Heart left ventricle (tissue), 16 donors: ENCODE measurements around the gene DUSP10. TPM values are rescaled to one million over a fixed set of nuclear protein-coding genes. Genes with fewer than 3 reads are reported as not detected.

Source experiments
- ATAC-seq, 4 donors: fragments of 200-7000 bp; cut with Tn5 transposase; one replicate each; pipeline ENCODE4 v1.9.1; 2020 to 2022; ENCODE audit warnings: moderate library complexity in 4 of 4, mild to moderate bottlenecking in 3 of 4, moderate number of reproducible peaks in 1 of 4
- DNase-seq, 5 donors: peaks; one replicate each; pipeline ENCODE4 v3.0.0-alpha.2; 2020
- H3K27ac ChIP-seq, 12 donors: fragments of 200-600 bp; sonication (generic) in 4 of 12; one replicate each; pipeline versions ENCODE4 v1.5.0 to v1.8.0; 2016 to 2022; ENCODE audit warnings: mild to moderate bottlenecking in 2 of 12
- H3K27me3 ChIP-seq, 9 donors: fragments of 200-600 bp; sonication (generic) in 2 of 9; one replicate each; pipeline versions ENCODE4 v1.5.1 to v1.8.0; 2016 to 2022; ENCODE audit warnings: mild to moderate bottlenecking in 3 of 9
- H3K36me3 ChIP-seq, 9 donors: fragments of 200-600 bp; sonication (generic) in 2 of 9; one replicate each; pipeline versions ENCODE4 v1.5.0 to v1.8.0; 2018 to 2022; ENCODE audit warnings: mild to moderate bottlenecking in 2 of 9
- H3K4me1 ChIP-seq, 12 donors: fragments of 200-600 bp; sonication (generic) in 4 of 12; one replicate each; pipeline versions ENCODE4 v1.5.0 to v1.8.0; 2016 to 2022; ENCODE audit warnings: mild to moderate bottlenecking in 3 of 12
- H3K4me3 ChIP-seq, 12 donors: fragments of 200-600 bp; sonication (generic) in 4 of 12; one replicate each; pipeline versions ENCODE4 v1.5.0 to v1.8.0; 2017 to 2022; ENCODE audit warnings: mild to moderate bottlenecking in 9 of 12, moderate library complexity in 4 of 12
- H3K9me3 ChIP-seq, 12 donors: fragments of 200-600 bp; sonication (generic) in 4 of 12; one replicate each; pipeline versions ENCODE4 v1.5.0 to v1.8.0; 2016 to 2022; ENCODE audit warnings: mild to moderate bottlenecking in 1 of 12
- CTCF ChIP-seq, 12 donors: fragments of 200-600 bp; sonication (generic) in 4 of 12; IDR thresholded peaks; one replicate each; pipeline versions ENCODE4 v1.5.0 to v1.8.0; 2018 to 2022; ENCODE audit warnings: antibody characterized with exemption in 12 of 12, mild to moderate bottlenecking in 5 of 12
- POLR2A ChIP-seq, 2 donors: fragments of 450-650 bp; IDR thresholded peaks; one replicate each; pipeline ENCODE4 v1.6.1; 2017; ENCODE audit warnings: antibody characterized with exemption in 2 of 2, mild to moderate bottlenecking in 2 of 2, moderate library complexity in 2 of 2
- WGBS, 4 donors: extraction: QIAGEN DNeasy Blood & Tissue Kit in 2 of 4; methylation state at CpG; one replicate each; pipeline versions ENCODE4 v1.1.5 to v1.1.7; 2013 to 2018; 5-methylcytosine and 5-hydroxymethylcytosine counted together
- intact Hi-C, 10 donors: fragments of 100-400 bp; cut with DNase I; formaldehyde crosslinking; loops; one replicate each; pipeline versions ENCODE4 v1.11.1 to v1.14.2; 2022
- polyA plus RNA-seq, 2 donors: library from polyadenylated mRNA; stranded (reverse); fragments of 200-250 nt; gene quantifications; one replicate each; pipeline ENCODE4 v1.2.3, GENCODE V29; 2013
- total RNA-seq, 9 donors: library from RNA; depleted of rRNA in 2 of 9; stranded (reverse); fragments of >200 nt in 2 of 9; fragmentation: NEBNext Ultra II Directional in 3 of 9; extraction: Animal tissue kit (Norgen Biotek cat#: 25700) in 3 of 9; gene quantifications; one replicate each; pipeline versions ENCODE4 v1.1.0 to v1.2.4, GENCODE V29; 2016 to 2023
- donor health status: ischemic (EF 13 %, LVEDD 7.1; RV severe dilation, severe dysfunction).
- donor health status: healthy with polysubstance abuse.
- donor health status: DM: no; HTN: yes; CAD: no.
- donor health status: DM: no; HTN: no; CAD: no.
- donor health status: ischemic (EF 25% LVEDD 6.9; RV normal size, moderate dysfunction).
- donor health status: ischemic (EF 25% LVEDD 5.7; RV mildly dilated, moderate dysfunction).
- donor health status: healthy.
- donor health status: DM: yes; HTN: yes; CAD: no.
- donor health status: ischemic (EF 35%, LVEDD 5.7; RV mildly dilated, moderate dysfunction).
- donor health status: nonischemic (EF 11% LVEDD 7.7; RV severe dilation, severe dysfunction).
- donor health status: DM: yes; HTN: yes; CAD: no.
- donor health status: PGD.
- donor health status: ischemic (EF 29% LVEDD 5.4; RV normal size, mild dysfunction).
- donor health status: nonischemic (EF 23%, LVEDD 6.1; RV moderate dilation, normal function).

DUSP10 gene
- total and polyA plus RNA-seq, 11 donors: 2.2 to 7.1 (median 3.9) TPM

DNA sequence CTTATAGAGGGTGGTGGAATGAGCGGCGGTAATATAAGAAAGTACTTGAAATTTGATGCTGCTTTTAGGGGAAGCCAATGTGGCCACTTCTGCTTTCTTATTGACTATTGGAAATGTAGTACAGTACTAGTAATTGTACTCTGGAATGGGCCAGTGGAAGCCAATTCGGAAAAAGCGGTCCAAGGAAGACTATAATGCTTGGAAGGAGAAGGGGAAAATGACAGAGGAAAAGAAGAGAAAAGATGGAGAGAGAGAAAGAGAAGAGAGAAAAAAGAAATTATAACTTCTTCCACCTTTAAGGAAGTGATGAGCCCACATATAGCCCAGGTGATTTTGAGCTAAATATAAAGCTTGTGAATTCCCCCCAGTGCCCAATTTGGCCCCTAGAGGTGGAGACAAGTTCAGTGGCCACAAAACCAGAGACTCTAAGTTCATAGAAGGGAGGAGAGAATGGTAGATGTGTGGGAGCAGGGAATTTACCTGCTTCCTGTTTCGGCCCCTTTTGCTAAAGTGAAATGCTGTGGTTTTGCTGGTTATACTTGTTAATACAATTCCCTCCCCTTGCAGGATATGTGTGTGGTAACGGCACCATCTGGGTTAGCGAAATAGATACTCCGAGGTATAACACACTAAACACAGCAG lies 35.7 kb upstream of the DUSP10 start:
- Histone ChIP-seq H3K27me3 (no peaks in the 10 kb centered on the region), H3K36me3 (no peaks in the 10 kb centered on the region), H3K4me3 (no peak overlapping the region), H3K27ac (peak overlapping the region in 1 of 12 donors; percentile 59), H3K4me1 (peaks cover 0 to 45% (median 0%) of the 10 kb centered on the region in 12 donors), H3K9me3 (no peaks in the 10 kb centered on the region)
- no peak for ATAC-seq
- no peak for DNase-seq
- intact Hi-C loops: no loop called here
- 85 to 91% (median 90%) methylated on average over 8 of the region's 8 CpGs for WGBS, 4 donors
- TF ChIP-seq CTCF (IDR thresholded peaks at IDR 0.05) (no peak), POLR2A (IDR thresholded peaks at IDR 0.05) (no peak)

DNA sequence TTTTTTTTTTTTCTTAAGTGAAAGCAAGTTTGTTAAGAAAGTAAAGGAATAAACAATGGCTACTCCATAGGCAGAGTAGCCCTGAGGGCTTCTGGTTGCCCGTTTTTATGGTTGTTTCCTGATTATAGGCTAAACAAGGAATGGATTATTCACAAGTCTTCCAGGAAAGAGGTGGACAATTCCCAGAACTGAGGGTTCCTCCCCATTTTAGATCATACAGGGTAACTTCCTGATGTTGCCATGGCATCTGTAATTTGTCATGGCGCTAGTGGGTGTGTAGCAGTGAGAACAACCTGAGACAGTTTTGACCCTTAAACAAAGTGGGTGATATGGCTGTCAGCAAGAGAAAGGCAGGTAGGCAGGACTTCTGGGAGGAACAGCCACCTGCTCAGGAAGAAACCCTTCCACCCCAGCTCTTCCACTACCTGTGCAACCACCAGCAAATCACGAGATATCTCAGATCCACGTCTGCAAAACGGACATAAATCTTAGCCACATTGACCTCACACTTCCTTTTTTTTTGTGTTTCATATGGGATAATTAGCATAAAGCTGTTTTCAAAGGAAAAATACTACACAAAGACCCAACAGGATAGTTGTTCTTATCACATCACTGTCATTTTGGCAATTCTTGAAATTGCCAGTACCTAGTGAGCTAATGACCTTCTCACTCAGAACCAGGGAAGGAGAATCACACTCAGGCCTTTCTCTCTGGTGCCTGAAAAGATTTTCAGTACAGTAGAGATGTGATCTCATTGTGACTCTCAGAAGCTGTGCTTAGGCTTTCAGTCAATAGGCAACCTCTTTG lies 34.8 kb upstream of the DUSP10 start:
- intact Hi-C loops: no loop called here
- H3K9me3 ChIP-seq: no peaks in the 10 kb centered on the region
- H3K27ac ChIP-seq: peak overlapping the region in 1 of 12 donors; percentile 59
- ATAC-seq (no peak), DNase-seq (no peak)
- H3K27me3 ChIP-seq: no peaks in the 10 kb centered on the region
- 63 to 76% (median 68%) methylated on average over 5 of the region's 5 CpGs for WGBS, 4 donors
- TF ChIP-seq CTCF (IDR thresholded peaks at IDR 0.05) (no peak), POLR2A (IDR thresholded peaks at IDR 0.05) (no peak)
- H3K36me3 ChIP-seq: no peaks in the 10 kb centered on the region
- peaks cover 0 to 40% (median 0%) of the 10 kb centered on the region in 12 donors for H3K4me1 ChIP-seq
- no peak overlapping the region for H3K4me3 ChIP-seq

DNA sequence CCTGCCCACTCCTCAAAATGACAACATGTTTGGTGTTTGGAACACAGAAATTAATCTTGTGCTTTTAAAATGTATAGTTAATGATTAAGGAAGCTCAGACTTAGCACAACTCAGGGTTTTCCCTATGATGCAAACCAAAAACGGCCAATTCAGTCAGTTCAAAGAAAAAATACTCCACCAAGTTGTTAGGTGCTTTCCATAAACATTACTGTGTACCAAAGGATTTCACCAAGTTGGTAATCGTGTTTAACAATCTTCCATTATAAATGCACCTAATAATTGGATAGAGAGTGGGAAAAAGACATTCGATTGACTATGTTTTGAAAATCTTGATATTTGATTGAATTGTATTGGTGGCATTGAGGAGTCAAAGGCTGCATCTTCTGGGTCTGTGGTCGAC lies 33.3 kb upstream of the DUSP10 start:
- no peak for TF ChIP-seq CTCF (IDR thresholded peaks at IDR 0.05)
- no peak for TF ChIP-seq POLR2A (IDR thresholded peaks at IDR 0.05)
- 86 to 93% (median 91%) methylated on average over 4 of the region's 4 CpGs for WGBS, 4 donors
- Histone ChIP-seq H3K27me3 (no peaks in the 10 kb centered on the region), H3K4me1 (peaks cover 0 to 31% (median 0%) of the 10 kb centered on the region in 12 donors), H3K4me3 (no peak overlapping the region), H3K36me3 (no peaks in the 10 kb centered on the region), H3K27ac (no peak overlapping the region), H3K9me3 (no peaks in the 10 kb centered on the region)
- ATAC-seq (no peak), DNase-seq (no peak)
- intact Hi-C loops: no loop called here

DNA sequence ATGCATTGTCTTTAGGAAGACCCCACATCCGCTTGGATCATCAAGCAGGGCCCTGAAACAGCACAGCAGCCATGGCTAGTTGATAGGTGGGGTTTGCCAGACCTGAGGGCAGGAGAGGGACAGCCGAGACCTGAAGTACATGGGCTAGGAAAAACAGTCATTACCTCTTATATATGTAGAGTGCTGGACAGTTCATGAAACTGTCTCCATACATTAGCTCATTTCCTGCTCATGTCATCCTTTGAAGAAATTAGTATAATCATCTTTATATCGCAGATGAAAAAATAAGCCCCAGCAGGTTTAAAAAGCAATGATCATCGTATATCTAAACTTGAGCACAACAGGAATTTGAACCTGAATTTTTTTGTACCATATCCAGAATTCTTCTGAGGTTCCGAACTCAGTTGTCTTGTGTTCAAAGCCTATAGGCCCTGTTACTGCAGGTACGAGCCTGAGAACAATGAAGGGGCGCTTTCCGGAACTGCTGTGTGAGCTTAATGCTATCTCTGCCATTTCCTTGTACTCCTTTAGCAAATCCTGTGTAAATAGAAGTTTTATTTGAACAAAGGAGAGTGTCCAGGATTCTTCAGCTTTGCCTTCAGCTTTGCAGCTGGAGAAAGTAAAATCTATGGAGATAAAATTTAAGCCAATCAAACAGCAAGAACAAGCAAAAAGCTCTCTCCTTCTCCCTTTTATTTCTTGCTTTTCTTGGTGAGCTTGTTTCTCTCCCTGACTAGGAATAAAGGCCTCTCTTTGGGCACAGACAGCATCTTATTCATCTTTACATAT lies 32.4 kb upstream of the DUSP10 start:
- no peaks in the 10 kb centered on the region for H3K27me3 ChIP-seq
- intact Hi-C loops: no loop called here
- no peaks in the 10 kb centered on the region for H3K9me3 ChIP-seq
- 82 to 89% (median 84%) methylated on average over 8 of the region's 8 CpGs for WGBS, 4 donors
- H3K36me3 ChIP-seq: no peaks in the 10 kb centered on the region
- no peak overlapping the region for H3K4me3 ChIP-seq
- DNase-seq: no peak
- peaks cover 0 to 28% (median 0%) of the 10 kb centered on the region in 12 donors for H3K4me1 ChIP-seq
- no peak for ATAC-seq
- H3K27ac ChIP-seq: no peak overlapping the region
- no peak for TF ChIP-seq POLR2A (IDR thresholded peaks at IDR 0.05)
- no peak for TF ChIP-seq CTCF (IDR thresholded peaks at IDR 0.05)
